Measurements from ENCODE around the gene SLC19A2. TPM values are rescaled to one million over a fixed set of nuclear protein-coding genes. Genes with fewer than 3 reads are reported as not detected.

The SLC19A2 gene
- total RNA-seq, 1 experiment from 2014 or later = 10.1 TPM

- Histone ChIP-seq H3K4me1 (ENCODE audit: control insufficient read depth in 1 of 2, insufficient read depth in 2 of 2, low read length in 2 of 2) (no peaks in the 10 kb centered on the region), H3K27me3 (ENCODE audit: insufficient read depth, low read length) (no peaks in the 10 kb centered on the region), H3K9me3 (ENCODE audit: control insufficient read depth in 1 of 2, insufficient read depth in 1 of 2, low read depth in 1 of 2, low read length in 2 of 2) (no peaks in the 10 kb centered on the region), H4K20me1 (ENCODE audit: insufficient read depth) (no peaks in the 10 kb centered on the region), H3K9me2 (ENCODE audit: insufficient read depth) (no peaks in the 10 kb centered on the region), H3K4me3 (replicated peaks in 1 of 2; ENCODE audit: low read depth in 1 of 2, low read length in 2 of 2) (no peak overlapping the region), H2AFZ (ENCODE audit: low read depth, low read length, poor library complexity, severe bottlenecking) (no peak overlapping the region), H3K4me2 (ENCODE audit: low read length) (no peak overlapping the region), H3K79me2 (ENCODE audit: insufficient read depth, low read length) (no peaks in the 10 kb centered on the region), H3K9ac (ENCODE audit: low read length) (no peak overlapping the region), H3K36me3 (ENCODE audit: control insufficient read depth in 1 of 2, insufficient read depth in 2 of 2, low read length in 2 of 2) (no peaks in the 10 kb centered on the region), H3K27ac (ENCODE audit: low read depth, low read length) (no peak overlapping the region)
- no peak for TF ChIP-seq ZFX (IDR thresholded peaks at IDR 0.05)
- no peak for TF ChIP-seq RAD21 (IDR thresholded peaks at IDR 0.05; ENCODE audit: low read depth)
- no peak for TF ChIP-seq SP1 (IDR thresholded peaks at IDR 0.05; ENCODE audit: low read depth)
- no peak for TF ChIP-seq YY1 (IDR thresholded peaks at IDR 0.05; ENCODE audit: extremely low read depth, insufficient replicate concordance, low read depth, low read length)
- no peak for TF ChIP-seq EZH2 (IDR thresholded peaks at IDR 0.05)
- intact Hi-C loops (cut with micrococcal nuclease) = no loop called here
- RAD21 ChIA-PET (ENCODE audit: low non-redundant PET in 1 of 2, low total read pairs in 2 of 2, uncharacterized antibody in 2 of 2, unreplicated experiment in 2 of 2) = no interaction called here
- DNase-seq (ENCODE audit: low read depth, low spot score) = no peak
- POLR2A ChIA-PET = no interaction called here
- CTCF ChIA-PET = no interaction called here
- BruUV-seq (replicated peaks) = no TSS peak
- no peak for ATAC-seq
These were observed 14.1 kb upstream of the SLC19A2 start for GRCh38 chr1:169499807-169500206.

- Histone ChIP-seq H3K36me3 (ENCODE audit: control insufficient read depth in 1 of 2, insufficient read depth in 2 of 2, low read length in 2 of 2) (no peaks in the 10 kb centered on the region), H3K4me1 (ENCODE audit: control insufficient read depth in 1 of 2, insufficient read depth in 2 of 2, low read length in 2 of 2) (no peaks in the 10 kb centered on the region), H2AFZ (ENCODE audit: low read depth, low read length, poor library complexity, severe bottlenecking) (no peak overlapping the region), H3K27ac (ENCODE audit: low read depth, low read length) (no peak overlapping the region), H3K4me3 (replicated peaks in 1 of 2; ENCODE audit: low read depth in 1 of 2, low read length in 2 of 2) (no peak overlapping the region), H3K79me2 (ENCODE audit: insufficient read depth, low read length) (no peaks in the 10 kb centered on the region), H3K27me3 (ENCODE audit: insufficient read depth, low read length) (no peaks in the 10 kb centered on the region), H3K9me3 (ENCODE audit: control insufficient read depth in 1 of 2, insufficient read depth in 1 of 2, low read depth in 1 of 2, low read length in 2 of 2) (no peaks in the 10 kb centered on the region), H3K9ac (ENCODE audit: low read length) (no peak overlapping the region), H4K20me1 (ENCODE audit: insufficient read depth) (no peaks in the 10 kb centered on the region), H3K4me2 (ENCODE audit: low read length) (no peak overlapping the region), H3K9me2 (ENCODE audit: insufficient read depth) (no peaks in the 10 kb centered on the region)
- no TSS peak for BruUV-seq (replicated peaks)
- ChIA-PET CTCF (no interaction called here), RAD21 (ENCODE audit: low non-redundant PET in 1 of 2, low total read pairs in 2 of 2, uncharacterized antibody in 2 of 2, unreplicated experiment in 2 of 2) (no interaction called here), POLR2A (no interaction called here)
- DNase-seq (ENCODE audit: low read depth, low spot score) = no peak
- ATAC-seq = no peak
- intact Hi-C loops (cut with micrococcal nuclease) = no loop called here
- TF ChIP-seq RAD21 (IDR thresholded peaks at IDR 0.05; ENCODE audit: low read depth) (no peak), EGR1 (IDR thresholded peaks at IDR 0.05; ENCODE audit: low read depth) (no peak), SRF (IDR thresholded peaks at IDR 0.05; ENCODE audit: low read depth) (no peak), POLR2AphosphoS5 (IDR thresholded peaks at IDR 0.05; ENCODE audit: low read depth, low read length) (no peak), CBX3 (IDR thresholded peaks at IDR 0.05; ENCODE audit: low read depth) (no peak), ATF3 (IDR thresholded peaks at IDR 0.05) (no peak), EZH2phosphoT487 (IDR thresholded peaks at IDR 0.05; ENCODE audit: borderline replicate concordance) (no peak), YY1 (IDR thresholded peaks at IDR 0.05; ENCODE audit: extremely low read depth, insufficient replicate concordance, low read depth, low read length) (no peak), REST (IDR thresholded peaks at IDR 0.05; ENCODE audit: low read depth) (no peak), FOSL1 (IDR thresholded peaks at IDR 0.05; ENCODE audit: low read depth) (no peak), JUND (IDR thresholded peaks at IDR 0.05) (no peak), CTCF (IDR thresholded peaks at IDR 0.05 in 2 of 3, conservative IDR thresholded peaks at IDR 0.05 in 1 of 3; ENCODE audit: borderline replicate concordance in 1 of 3, insufficient read depth in 1 of 3, low read depth in 2 of 3, low read length in 2 of 3) (no peak)
These were observed 11.6 kb upstream of the SLC19A2 start for GRCh38 chr1:169497317-169497716.
